Suppressor macrophage treated with lipopolysaccharide for 4 hours (primary cell): ENCODE data around the gene SMG6.
A peak's percentile ranks its signal among the peaks of the same experiment; 100 is the strongest.
"Not testable (repeated sequence)": the region's sequence is repeated elsewhere in the genome, so short reads cannot be mapped to it uniquely, and the experiment has no call there.

Source experiments
- DNase-seq: peaks from one replicate; pipeline ENCODE4 v3.0.0-alpha.2; 2020

The SMG6 gene

DNA sequence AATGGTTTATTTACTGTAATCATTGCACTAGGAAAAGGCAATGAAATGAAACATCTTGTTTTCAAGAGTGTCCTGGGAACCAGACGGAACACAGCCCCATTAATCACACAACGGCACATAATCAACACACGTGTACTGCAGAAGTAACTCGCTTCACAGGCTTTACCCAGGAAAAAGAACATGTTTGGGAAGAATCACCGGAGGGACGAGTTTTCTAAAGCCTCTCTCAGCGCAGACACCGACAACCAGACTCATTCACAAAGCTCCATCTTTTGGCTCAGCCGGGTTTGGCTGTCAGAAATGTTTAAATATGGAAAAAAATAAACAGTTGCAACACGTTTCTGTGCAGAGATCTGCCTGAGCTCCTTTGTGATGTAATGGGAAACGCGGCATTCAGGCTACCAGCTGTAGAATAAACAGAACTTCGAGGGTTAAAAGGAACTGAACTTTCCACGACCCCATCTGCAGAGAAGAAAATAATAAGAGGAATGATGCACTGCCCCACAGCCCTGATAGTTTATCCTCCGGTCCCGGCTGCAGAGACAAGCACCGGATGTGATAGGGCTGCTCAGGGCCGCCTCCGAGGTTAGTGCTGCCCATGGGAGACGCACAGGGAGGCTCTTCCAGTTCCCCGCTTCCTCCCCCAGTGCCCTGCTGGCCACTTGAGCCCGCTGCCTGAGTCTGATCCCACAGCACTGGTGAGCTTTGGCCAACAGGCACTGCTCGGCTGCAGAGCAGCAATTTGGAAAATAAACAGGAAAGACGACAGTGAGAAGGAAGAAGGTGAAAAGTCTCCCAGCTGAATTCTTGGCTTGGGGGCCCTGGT is 128.9 kb downstream of the SMG6 start:
- DNase-seq, result peak; percentile 9

DNA sequence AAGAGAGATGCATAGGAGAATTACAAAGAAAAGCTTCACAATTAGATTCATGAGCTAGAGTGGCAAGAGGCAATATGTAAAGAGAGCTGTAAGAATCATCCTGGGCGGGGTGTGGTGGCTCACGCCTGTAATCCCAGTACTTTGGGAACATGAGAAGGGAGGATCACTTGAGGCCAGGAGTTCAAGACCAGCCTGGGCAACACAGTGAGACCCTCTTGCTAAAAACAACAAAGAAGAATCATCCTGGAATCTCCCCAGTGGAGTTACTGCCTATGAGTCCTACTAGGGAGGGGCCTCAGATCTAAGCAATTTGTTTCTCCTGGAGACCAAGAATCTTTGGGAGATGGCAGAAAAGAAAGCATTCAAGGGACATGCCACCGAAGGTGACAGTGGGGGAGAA is 129.6 kb downstream of the SMG6 start:
- no peak for DNase-seq

DNA sequence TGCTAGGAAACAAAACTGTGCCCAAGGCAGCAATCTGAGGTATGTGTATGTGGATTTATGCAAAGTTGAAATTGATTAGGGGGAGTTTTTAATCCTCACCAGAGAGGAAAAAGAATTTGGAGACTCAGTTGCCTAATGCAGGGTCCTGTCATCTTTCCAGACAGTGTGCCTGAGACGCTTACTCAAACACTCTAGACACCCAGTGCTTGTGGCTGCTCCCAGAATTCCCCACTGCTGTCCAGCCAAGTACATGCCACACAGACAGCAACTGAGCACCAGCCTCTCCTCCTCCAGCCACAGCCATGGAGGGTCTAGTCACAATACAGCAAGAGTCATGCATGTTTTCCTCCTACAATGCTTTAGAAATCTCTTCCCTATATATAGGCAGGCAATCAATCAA is 130.6 kb downstream of the SMG6 start:
- no peak for DNase-seq

DNA sequence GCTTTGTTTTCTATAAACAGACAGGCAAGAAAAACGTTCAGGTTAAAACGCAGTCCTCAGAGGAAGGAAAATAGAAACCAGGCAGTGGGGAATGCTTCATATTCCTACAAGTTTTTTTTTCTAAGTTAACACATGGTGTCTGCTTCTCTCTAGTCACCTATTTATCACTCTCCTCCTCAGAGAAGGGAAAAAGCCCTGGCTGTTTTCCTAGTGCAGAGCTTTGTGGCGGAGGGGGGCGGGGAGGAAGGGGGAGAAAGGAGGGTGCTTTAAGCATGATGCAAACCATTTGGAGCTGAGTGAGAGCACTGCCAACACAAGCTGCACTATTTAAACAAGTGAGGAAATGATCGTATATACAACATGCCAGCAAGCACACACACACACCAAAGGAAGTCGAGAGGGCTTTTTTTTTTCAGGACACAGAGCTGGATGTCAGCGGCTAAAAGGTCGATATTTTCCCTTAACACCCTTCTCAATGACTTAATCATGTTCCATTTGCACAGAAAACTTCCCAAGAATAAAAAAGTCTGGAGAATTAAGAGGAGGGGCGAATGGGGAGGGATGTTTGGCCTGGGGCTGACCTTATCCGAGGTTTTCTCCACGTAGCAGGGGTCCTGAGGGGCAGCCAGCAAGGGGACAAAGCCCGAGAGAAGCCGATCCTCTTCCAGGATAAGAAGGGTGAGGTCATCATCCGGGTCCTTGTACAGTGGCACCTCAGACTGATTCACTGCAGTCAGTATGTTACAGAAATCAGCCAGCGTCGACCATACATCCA is 131.3 kb downstream of the SMG6 start:
- DNase-seq, result no peak

DNA sequence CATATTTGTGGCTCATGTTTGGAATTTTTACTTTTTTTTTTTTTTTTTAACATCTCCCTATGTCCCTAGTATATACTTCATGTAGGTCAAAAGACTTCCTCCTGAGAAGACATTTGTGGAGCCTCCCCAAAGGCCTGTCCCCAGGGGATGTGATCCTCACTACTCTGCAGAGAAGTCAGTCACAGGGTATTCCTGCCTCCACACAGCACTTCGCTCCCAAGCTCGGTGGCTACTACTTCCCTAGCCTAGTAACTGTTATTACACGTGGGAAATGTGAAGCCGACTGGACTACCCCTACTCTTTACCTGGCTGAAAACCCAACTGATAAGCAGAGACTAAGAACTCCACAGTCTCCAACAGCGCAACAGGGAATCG is 131.9 kb downstream of the SMG6 start:
- no peak for DNase-seq

DNA sequence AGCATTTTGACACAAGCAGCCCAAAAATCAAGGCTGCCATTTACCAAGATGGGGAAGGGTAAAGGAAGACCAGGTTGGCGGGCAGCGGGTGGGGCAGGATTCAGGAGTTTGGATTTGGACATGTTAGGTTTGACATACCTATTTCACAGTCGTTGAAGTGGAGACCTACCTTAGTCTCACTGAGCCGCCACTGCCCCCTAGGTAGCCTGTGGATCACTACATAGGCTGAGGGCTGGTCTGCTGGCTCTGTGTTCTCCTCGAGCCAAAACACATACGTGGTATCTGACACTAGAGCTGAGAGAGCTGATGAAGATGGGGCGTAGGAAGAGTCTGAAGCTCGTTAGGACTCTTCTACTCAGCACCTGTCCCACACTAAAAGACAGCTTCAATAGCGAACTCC is 133.6 kb downstream of the SMG6 start:
- peak; percentile 12 for DNase-seq

DNA sequence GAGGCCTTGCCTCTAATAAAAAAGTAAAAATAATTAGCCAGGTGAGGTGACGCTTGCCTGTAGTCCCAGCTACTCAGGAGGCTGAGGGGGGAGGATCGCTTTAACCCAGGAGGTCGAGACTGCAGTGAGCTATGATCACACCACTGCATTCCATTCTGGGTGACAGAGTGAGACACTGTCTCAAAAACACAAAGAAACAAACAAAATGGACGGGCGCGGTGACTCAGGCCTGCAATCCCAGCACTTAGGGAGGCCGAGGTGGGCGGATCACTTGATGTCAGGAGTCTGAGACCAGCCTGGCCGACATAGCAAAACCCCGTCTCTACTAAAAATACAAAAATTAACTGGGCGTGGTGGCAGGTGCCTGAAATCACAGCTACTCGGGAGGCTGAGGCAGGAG is 137.9 kb downstream of the SMG6 start:
- not testable (repeated sequence) for DNase-seq

DNA sequence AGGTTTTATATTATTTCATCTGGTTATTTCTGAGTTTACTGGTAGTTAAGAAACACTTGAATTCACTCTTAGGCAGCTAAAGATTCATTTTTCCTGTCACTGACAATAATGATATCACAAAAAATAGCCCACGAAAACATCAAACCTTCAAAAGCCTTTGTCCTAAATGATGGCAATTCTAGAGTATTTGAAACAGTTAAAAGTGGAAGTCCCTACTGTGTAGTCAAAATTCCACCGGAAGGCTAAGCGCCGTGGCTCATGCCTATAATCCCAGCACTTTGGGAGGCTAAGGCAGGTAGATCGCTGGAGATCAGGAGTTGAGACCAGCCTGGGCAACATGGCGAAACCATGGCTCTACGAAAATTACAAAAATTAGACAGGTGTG is 145.2 kb downstream of the SMG6 start:
- DNase-seq, result no peak

DNA sequence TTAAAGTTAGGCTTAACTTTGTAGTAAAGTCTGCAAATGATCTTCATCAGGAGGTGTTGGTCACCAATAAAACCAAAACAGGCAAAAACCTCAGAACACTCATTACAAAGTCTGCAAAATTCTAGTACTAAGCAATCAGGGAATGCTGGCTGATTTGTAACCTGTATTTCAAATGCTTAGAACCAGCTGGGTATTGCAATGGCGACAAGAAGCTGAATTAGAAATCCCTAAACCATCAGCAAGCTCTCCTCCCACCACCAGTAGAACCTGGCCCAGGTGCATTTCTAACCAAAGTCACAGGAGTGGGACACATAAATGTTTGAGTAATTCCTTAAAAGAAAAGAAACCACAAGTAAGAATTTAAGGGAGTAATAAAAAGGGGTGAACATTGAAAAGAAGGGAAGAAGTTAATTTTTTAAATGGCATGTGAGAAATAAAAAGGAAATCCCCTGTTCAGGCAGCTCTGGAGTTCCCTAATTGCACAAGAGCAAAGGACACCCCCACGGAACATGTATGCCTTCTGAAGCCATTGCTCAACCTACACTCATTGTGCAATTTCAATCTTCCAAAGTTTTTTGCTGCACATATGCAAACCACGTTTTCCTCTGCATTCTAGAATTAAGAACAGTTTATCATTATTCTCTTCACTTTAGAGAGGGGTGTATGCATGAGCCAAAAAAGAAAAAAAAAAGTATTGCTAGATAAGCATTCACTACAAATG is 145.8 kb downstream of the SMG6 start:
- peak; percentile 93 for DNase-seq

DNA sequence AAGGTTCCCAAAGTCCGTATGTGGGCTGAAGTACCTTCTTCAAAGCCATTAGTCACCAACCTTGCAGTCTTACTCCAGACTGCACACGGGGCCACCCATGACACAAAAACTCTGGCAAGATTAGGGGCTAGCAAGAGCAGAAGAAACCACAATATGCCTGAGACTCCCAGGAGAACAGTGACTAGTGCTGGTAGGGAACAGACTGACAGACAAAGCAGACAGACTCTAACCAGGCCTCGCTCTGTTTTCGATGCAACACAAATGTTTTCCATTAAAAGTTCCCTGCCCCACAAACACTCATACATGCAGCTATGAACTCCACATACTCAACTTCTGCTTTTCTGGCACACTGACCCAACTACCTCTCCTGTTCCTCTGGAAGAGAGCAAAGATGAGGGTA is 146.5 kb downstream of the SMG6 start:
- DNase-seq, result peak; percentile 67

DNA sequence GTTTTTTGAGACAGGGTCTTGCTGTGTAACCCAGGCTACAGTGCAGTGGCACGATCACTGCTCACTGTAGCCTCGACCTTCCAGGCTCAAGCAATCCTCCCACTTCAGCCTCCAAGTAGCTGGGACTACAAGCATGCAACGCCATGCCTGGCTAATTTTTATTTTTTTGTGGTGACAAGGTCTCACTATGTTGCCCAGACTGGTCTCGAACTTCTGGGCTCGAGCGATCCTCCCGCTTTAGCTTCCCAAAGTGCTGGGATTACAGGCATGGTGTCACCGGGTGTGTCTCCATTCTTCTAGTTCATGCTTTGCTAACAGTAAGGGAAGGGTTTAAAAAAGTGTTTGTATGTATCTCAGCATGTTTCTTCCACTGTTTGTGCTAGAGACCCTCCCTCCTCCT is 146.9 kb downstream of the SMG6 start:
- DNase-seq, result no peak

DNA sequence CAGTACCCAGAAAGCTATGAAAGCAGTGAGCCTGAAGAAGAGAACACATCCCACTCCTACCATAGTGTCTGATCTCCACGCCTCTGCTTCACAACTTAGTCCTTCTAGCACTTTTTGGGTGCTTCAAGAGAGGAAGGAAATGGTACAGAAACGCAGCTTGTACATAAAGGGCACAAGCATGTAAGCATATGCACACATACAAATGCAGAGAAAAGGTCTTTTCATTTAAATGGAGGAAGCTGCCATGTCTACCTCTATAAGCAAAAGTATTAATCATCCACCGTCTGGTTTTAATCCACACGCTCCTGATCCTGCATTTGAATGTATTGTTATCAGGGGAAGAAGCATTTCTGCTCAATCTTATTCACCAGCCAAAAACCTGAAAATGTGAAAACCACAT is 148.0 kb downstream of the SMG6 start:
- no peak for DNase-seq

DNA sequence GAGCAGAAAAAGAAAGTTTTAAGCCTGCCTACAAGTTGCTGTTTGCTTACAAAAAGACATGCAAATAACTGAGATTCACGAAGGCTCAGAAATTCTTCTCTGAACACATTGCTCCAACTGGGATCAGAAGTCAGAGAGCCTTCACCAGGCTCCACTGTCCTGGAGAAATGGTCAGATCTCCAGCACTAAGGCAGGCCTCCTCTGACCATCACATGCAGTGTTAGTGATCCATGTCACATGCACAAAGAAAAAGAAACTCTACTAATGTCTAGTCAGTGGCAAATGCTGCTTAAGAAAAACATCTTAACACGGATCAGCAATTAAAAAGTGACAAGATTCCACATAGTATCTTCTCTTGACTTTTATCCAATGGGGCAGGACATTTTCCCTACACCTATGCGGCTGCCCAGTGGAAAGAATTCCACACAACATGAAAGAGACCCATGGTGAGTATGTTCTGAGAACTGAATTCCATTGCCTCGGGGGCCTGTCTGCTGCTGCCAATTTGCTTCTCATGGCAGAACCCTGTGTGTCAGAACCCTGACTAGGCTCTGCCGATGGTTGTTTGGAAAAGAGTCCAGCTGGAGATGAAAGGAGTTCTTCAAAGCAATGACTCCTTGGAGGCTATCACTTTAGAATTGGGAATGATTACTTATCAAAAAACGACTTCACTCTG is 152.1 kb downstream of the SMG6 start:
- no peak for DNase-seq

DNA sequence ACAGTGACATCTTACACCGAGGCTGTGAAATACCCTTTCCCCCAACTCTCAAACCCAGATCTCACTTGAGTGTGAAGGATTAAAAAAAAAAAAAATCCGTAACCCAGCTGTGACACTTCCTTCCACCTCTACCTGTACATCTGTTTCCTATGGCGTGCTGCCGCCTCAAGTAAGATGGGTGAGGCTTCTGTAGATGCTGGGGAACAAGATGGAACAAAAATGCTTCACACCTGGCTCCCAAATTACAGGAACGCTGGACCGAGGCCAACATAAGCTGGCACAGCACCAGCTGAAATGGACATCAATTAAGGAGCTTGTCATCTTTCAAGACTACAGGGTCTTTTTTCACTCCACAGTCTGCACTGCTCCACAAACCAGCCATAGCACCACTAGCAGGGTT is 152.8 kb downstream of the SMG6 start:
- no peak for DNase-seq

DNA sequence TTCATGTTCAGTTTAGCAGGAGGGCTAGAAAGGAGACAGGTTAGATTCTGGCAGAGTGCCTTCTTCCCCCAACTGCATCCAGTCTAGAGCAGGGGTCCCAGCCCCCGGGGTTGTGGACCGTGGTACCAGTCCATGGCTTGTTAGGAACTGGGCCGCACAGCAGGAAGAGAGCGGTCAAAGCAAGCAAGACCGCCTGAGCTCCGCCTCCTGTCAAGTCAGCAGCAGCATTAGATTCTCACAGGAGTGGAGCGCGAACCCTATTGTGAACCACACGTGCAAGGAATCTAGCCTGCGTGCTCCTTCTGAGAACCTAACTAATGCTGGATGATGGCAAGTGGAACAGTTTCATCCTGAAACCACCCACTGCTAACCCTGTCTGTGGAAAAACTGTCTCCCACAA is 153.7 kb downstream of the SMG6 start:
- no peak for DNase-seq

DNA sequence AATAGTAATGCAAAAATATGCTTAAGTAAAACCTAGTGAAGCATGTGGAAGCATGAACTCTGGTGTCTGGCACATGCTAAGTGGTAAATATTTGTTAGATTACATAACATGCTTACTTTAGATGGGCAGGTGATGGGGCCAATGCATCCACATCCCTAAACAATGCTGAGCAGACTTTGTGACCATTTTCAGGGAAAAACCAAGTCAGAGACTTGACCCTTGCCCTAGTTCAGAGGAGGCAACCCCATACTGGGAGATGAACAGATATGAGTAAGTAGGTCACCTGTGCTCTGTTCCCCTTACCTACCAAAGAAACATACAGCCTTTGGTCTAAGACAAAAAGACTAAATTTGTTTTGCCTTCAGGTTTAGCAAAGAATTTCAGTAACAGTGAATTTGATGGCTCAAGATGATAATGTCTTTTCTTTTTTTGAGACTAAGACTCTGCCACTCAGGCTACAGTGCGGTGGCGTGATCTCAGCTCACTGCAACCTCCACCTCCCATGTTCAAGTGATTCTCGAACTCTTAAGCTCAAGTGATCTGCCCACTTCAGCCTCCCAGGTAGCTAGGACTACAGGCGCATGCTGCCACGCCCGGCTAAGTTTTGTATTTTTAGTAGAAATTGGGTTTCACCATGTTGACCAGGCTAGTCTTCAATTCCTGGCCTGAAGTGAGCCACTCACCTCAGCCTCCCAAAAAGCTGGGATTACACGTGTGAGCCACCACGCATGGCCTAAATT is 157.3 kb downstream of the SMG6 start:
- no peak for DNase-seq

DNA sequence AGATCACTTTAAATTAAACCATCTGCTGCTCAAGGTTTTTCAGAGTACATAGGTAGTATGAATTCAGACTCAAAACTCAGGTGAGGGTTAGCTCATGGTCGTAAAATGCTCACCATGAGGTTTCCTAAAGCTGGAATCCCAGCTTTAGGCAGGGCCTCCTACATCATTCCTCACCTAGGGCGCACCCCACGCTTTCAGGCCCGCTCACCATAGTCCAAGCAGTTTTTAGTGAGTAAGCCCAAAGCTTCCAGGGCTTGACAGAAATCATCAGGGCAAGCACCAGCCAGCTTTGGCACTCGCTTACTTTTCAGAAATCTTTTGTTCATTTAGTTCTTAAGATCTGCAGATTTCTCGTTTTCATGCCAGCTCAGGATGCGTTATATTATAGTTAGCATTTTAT is 158.9 kb downstream of the SMG6 start:
- DNase-seq, result no peak

DNA sequence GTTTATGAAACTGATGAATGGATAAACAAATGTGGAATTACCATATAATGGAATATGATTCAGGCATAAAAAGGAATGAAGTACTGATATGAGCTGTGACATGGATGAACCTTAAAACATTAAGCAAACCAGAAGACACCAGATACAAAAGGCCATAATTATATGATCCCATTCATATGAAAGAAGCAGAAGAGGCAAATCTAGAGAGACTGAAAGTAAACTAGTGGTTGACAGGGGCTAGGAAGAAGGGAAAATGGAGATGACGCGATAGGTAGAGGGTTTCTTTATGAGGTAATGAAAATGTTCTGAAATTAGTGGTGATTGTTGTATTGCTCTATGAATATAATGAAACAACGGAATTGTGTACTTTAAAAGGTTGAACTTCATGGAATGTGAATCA is 160.3 kb downstream of the SMG6 start:
- DNase-seq, result no peak

DNA sequence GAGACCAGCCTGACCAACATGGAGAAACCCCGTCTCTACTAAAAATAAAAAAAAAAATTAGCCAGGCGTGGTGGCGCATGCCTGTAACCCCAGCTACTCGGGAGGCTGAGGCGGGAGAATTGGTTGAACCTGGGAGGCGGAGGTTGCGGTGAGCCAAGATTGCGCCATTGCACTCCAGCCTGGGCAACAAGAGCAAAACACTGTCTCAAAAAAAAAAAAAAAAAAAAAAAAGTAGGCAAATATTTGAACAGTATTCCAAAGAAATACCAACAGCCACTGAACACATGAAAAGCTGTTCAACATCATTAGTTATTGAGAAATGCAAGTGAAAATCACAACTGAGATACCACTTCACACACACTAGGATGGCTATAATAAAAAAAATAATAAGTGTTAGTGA is 160.9 kb downstream of the SMG6 start:
- DNase-seq, result not testable (repeated sequence)

DNA sequence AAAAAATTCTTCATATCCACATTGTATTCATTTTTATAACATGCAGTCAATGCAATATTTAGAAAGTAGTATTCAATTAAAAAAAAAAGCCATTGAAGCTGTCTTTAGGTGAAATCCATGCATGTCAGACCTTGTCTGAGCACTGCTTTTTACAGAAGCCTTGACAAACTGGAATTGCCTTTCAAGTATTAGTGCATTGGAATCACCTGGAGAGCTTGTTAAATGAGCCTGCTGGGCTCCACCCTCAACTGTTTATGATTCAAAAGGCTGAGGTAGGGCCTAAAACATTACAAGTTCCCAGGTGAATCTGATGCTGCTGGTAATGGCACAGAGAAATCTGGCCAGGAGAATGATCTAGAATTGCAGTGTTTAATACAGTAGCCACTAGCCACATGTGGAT is 162.9 kb downstream of the SMG6 start:
- no peak for DNase-seq

DNA sequence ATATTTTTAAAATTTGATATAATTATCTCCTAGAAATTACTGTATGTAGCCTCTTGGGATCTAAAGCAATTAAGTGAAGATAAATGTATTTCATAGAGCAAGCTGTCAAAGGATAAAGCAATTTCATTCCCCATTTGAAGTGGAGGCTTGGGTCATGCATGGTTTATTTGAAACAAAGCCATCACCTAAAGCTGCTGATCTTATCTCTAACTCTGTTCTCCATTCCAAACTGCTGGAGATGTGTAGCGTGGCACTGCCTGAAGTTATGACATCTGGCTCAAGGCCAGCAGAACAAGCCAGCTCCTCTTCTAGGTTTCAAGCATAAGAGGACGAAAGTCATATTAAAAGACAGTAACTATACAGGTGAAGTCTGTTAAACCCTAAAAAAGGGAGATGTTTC is 164.8 kb downstream of the SMG6 start:
- no peak for DNase-seq

DNA sequence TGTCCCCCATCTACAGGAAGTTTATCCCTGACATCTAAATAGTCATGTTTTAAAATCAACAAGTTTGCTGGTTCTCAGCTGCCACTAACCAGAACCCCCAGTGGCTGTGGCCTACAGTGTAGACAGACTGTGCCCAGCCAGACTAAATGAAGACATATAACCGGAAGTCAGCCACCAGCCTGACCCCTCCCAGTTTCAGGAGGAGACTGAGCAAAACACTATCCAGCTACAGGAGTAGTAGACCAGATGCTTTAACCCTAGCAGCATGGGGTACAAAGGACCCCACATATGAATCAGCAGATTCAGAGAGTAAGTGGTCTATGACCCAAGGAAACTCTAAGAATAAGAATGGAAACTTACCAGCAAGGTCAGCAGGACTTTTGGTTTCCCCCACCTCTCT is 165.3 kb downstream of the SMG6 start:
- peak; percentile 33 for DNase-seq
